HFFc6 (cell line): Measurements from ENCODE around the gene OCA2. TPM values are rescaled to one million over a fixed set of nuclear protein-coding genes. Genes with fewer than 3 reads are reported as not detected.

Experiments
- DNase-seq: peaks from one replicate; pipeline ENCODE4 v3.0.0-alpha.2; 2018
- H3K27ac Mint-ChIP-seq: 2 replicates; pipeline ENCODE4 v1.8.0; 2020; ENCODE audit warnings: mild to moderate bottlenecking, mixed read lengths
- H3K27me3 Mint-ChIP-seq: 2 replicates; pipeline ENCODE4 v1.8.0; 2021; ENCODE audit warnings: mild to moderate bottlenecking, moderate library complexity, mixed read lengths; ENCODE audit not compliant: insufficient read depth
- H3K36me3 Mint-ChIP-seq: 2 replicates; pipeline ENCODE4 v1.8.0; 2021; ENCODE audit warnings: low read depth, mixed read lengths
- H3K4me1 Mint-ChIP-seq: 2 replicates; pipeline ENCODE4 v1.8.0; 2020; ENCODE audit warnings: low read depth, mixed read lengths
- H3K4me3 Mint-ChIP-seq: 2 replicates; pipeline ENCODE4 v1.8.0; 2020; ENCODE audit warnings: mild to moderate bottlenecking, moderate library complexity, mixed read lengths
- H3K9me3 Mint-ChIP-seq: 2 replicates; pipeline ENCODE4 v1.8.0; 2020; ENCODE audit warnings: mild to moderate bottlenecking, mixed read lengths
- total RNA-seq, 6 experiments: library from RNA; stranded (reverse); fragmentation: NEBNext Ultra II Directional; extraction: Animal tissue kit (Norgen Biotek cat#: 25700); gene quantifications; 2 replicates in 1 of 6; 3 replicates in 5 of 6; pipeline ENCODE4 v1.2.3, GENCODE V29; 2021
- TF ChIP-seq, protein P1 (sequence below): fragments of 200-600 bp; sonication (generic); IDR thresholded peaks from 2 replicates; pipeline ENCODE4 v1.5.0; 2021; ENCODE audit warnings: antibody characterized with exemption, mild to moderate bottlenecking

Gene OCA2
- total RNA-seq, 6 experiments from 2014 or later: not detected

DNA sequence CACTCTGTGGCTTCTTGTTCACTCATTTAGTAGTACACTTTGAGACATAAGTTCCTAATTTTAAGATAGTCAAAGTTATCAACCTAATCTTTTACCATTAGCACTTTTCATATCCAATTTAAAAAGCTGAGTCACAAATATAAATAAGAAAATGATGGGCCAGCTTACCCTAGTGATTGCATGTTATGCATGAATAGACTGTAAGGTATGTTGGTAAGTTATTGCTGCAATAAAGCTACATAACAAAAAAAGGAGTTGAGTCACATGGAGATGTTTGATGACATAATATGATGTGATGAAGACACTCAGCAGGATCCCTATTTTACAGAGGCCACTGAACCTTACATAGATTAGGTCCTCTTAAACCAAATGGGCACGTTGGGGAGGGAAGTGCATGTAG, 161.3 kb downstream of the OCA2 start:
- DNase-seq: no peak
- no peaks in the 10 kb centered on the region for H3K27me3 Mint-ChIP-seq
- no peak overlapping the region for H3K27ac Mint-ChIP-seq
- peaks cover 32% of the 10 kb centered on the region for H3K9me3 Mint-ChIP-seq
- no peak overlapping the region for H3K4me3 Mint-ChIP-seq
- no peaks in the 10 kb centered on the region for H3K36me3 Mint-ChIP-seq
- TF ChIP-seq, protein P1, sequence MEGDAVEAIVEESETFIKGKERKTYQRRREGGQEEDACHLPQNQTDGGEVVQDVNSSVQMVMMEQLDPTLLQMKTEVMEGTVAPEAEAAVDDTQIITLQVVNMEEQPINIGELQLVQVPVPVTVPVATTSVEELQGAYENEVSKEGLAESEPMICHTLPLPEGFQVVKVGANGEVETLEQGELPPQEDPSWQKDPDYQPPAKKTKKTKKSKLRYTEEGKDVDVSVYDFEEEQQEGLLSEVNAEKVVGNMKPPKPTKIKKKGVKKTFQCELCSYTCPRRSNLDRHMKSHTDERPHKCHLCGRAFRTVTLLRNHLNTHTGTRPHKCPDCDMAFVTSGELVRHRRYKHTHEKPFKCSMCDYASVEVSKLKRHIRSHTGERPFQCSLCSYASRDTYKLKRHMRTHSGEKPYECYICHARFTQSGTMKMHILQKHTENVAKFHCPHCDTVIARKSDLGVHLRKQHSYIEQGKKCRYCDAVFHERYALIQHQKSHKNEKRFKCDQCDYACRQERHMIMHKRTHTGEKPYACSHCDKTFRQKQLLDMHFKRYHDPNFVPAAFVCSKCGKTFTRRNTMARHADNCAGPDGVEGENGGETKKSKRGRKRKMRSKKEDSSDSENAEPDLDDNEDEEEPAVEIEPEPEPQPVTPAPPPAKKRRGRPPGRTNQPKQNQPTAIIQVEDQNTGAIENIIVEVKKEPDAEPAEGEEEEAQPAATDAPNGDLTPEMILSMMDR: no peak
- H3K4me1 Mint-ChIP-seq: no peaks in the 10 kb centered on the region

- Mint-ChIP-seq H3K27me3 (no peaks in the 10 kb centered on the region), H3K27ac (no peak overlapping the region), H3K9me3 (peaks cover 46% of the 10 kb centered on the region), H3K4me1 (no peaks in the 10 kb centered on the region), H3K4me3 (no peak overlapping the region), H3K36me3 (no peaks in the 10 kb centered on the region)
- TF ChIP-seq, protein P1: no peak
- DNase-seq: no peak
Observed at GRCh38 chr15:27936164-27936563, 163.0 kb downstream of the OCA2 start.

GRCh38 chr15:27935328-27935727, 163.8 kb downstream of the OCA2 start:
- H3K36me3 Mint-ChIP-seq: no peaks in the 10 kb centered on the region
- H3K4me1 Mint-ChIP-seq: no peaks in the 10 kb centered on the region
- TF ChIP-seq, protein P1: no peak
- no peaks in the 10 kb centered on the region for H3K27me3 Mint-ChIP-seq
- H3K9me3 Mint-ChIP-seq: peaks cover 52% of the 10 kb centered on the region
- no peak for DNase-seq
- H3K4me3 Mint-ChIP-seq: no peak overlapping the region
- H3K27ac Mint-ChIP-seq: no peak overlapping the region

GRCh38 chr15:27934782-27935181, 164.3 kb downstream of the OCA2 start:
- Mint-ChIP-seq H3K4me1 (no peaks in the 10 kb centered on the region), H3K4me3 (no peak overlapping the region), H3K36me3 (no peaks in the 10 kb centered on the region), H3K27ac (no peak overlapping the region), H3K9me3 (peaks cover 54% of the 10 kb centered on the region), H3K27me3 (no peaks in the 10 kb centered on the region)
- TF ChIP-seq, protein P1: no peak
- DNase-seq: no peak

DNA sequence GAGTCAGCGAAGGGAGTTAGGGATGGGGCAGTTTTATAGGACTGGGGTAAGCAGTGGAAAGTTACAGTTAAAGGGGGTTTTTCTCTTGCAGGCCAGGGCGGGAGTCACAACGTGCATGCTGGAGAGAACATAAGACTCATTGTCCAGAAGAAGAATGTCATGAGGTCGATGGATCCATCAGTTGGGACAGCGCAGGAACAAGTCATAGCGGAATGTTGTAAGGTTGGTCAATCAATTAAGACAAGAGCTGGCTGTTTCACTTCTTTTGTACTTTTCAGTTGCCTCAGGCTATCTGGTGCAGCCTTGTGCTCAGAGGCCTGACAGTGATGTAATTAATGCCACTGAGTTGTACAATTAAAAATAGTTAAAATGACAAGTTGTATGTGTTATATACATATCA, 165.6 kb downstream of the OCA2 start:
- H3K9me3 Mint-ChIP-seq: peaks cover 59% of the 10 kb centered on the region
- H3K27me3 Mint-ChIP-seq: no peaks in the 10 kb centered on the region
- H3K27ac Mint-ChIP-seq: no peak overlapping the region
- no peaks in the 10 kb centered on the region for H3K4me1 Mint-ChIP-seq
- TF ChIP-seq, protein P1: no peak
- DNase-seq: no peak
- no peaks in the 10 kb centered on the region for H3K36me3 Mint-ChIP-seq
- no peak overlapping the region for H3K4me3 Mint-ChIP-seq

GRCh38 chr15:27932600-27932999, 166.5 kb downstream of the OCA2 start:
- no peaks in the 10 kb centered on the region for H3K27me3 Mint-ChIP-seq
- H3K27ac Mint-ChIP-seq: no peak overlapping the region
- H3K36me3 Mint-ChIP-seq: no peaks in the 10 kb centered on the region
- H3K4me3 Mint-ChIP-seq: no peak overlapping the region
- TF ChIP-seq, protein P1: no peak
- H3K4me1 Mint-ChIP-seq: no peaks in the 10 kb centered on the region
- peaks cover 57% of the 10 kb centered on the region for H3K9me3 Mint-ChIP-seq
- DNase-seq: no peak
